ENCODE data around the gene TPGS2.
"Not testable (repeated sequence)": the region's sequence is repeated elsewhere in the genome, so short reads cannot be mapped to it uniquely, and the experiment has no call there.

The TPGS2 gene

GRCh38 chr18:36819621-36820020, 9.2 kb downstream of the TPGS2 start:
- DNase-seq = no peak

DNA sequence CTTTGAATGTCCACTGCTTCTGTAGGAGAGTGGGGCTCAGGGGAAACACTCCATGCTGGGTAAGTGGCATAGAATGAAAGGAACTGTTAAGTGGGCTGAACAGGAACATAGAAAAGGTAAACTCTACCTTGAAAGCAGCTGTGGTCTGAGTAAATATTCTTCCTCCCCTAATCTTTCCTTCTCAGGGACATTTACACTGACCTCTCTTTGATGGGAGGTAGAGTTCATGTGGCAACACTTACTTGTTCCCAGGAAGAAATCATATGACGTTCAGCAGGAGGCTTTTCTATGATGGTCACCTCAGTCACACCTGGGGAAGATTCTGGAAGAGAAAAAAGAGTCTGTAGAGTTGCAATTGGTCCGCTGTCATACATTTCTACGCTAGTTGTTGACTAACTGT, 10.2 kb downstream of the TPGS2 start:
- DNase-seq = no peak

GRCh38 chr18:36817039-36817438, 11.8 kb downstream of the TPGS2 start:
- no peak for DNase-seq

- DNase-seq = not testable (repeated sequence)
Observed at GRCh38 chr18:36816096-36816495, 12.7 kb downstream of the TPGS2 start.

GRCh38 chr18:36814994-36815393, 13.8 kb downstream of the TPGS2 start:
- no peak for DNase-seq

DNA sequence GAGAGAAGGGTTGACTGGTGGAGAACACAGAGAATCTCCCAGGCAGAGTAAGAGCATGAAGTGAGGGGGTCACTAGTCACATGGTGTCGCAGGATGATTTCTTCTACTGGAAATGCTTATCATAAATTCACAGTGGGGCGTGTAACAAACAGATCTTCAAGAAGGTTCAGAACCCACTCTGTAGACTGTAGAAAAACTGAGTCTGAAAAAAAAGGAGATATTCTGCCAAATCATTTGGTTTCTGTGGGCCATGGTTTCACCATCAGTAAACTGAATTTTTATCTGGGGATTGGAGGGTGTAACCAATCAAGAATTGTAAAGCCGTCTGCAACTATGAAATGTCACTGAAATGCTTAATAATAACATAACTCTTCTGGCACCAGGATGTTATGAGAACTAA, 15.0 kb downstream of the TPGS2 start:
- DNase-seq = no peak

DNA sequence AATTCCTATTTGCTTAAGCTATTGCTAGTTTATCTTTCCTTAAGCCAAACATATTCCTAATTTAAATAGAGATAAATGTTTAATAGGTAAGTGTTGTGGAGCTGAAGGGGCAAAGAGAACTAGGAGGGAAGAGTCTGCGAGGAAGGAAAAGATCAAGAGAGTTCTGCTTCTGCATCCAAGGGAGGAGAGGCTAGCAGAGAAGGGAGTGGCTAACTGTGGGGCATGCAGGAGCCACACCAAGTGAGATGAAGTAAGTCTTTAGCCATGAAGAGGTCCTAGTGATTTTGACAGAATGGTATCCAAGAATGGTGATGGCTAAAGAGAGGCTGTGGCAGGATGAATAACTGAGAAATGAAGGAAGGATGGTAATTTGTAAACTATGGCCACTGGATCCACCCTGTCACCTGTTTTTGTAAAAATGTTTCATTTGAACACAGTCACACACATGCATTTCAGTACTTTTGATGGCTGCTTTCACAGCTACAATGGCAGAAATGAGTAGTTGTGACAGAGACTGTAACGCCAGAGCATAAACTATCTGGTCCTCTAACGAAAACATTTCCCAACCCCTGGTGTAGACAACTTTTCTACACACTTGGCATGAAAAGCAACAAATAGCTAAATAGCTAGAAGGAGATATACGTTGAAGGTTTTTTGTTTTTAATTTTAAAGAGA, 15.6 kb downstream of the TPGS2 start:
- DNase-seq = no peak

DNA sequence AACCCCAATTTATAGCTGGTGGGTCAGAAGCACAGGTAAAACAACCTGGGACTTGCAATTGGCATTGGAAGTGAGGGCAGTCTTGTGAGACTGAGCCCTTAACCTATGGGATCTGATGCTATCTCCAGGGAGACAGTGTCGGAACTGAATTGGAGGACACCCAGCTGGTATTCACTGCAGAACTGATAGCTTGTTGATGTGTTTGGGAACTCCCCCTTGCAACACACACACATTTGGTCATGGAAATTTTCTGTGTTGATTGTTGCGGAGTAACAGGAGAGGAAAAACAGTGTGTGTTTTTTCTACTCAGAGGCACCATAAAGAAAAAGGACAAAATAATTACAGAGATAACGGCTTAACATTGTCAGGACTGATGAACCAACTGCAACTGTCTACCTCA, 16.1 kb downstream of the TPGS2 start:
- no peak for DNase-seq

GRCh38 chr18:36811955-36812354, 16.8 kb downstream of the TPGS2 start:
- no peak for DNase-seq

DNA sequence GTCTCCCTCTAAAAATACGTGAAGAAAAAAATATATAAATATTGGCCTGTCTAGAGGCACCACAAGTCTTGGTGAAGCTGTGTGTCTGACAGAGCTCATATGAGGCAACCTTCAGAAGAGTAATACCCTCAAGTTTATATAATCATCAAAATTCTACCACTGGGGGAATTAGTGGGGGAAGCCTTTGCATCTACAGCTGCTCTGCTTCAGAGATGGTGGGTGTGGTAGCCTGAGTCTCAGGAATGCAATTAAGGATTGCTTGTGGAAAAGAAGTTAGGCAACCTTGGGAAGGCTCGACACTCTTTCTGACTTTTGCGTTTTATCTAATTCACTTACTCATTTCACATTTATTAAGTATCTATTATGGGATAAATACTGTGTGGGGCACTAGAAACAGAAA, 17.4 kb downstream of the TPGS2 start:
- DNase-seq = no peak

DNA sequence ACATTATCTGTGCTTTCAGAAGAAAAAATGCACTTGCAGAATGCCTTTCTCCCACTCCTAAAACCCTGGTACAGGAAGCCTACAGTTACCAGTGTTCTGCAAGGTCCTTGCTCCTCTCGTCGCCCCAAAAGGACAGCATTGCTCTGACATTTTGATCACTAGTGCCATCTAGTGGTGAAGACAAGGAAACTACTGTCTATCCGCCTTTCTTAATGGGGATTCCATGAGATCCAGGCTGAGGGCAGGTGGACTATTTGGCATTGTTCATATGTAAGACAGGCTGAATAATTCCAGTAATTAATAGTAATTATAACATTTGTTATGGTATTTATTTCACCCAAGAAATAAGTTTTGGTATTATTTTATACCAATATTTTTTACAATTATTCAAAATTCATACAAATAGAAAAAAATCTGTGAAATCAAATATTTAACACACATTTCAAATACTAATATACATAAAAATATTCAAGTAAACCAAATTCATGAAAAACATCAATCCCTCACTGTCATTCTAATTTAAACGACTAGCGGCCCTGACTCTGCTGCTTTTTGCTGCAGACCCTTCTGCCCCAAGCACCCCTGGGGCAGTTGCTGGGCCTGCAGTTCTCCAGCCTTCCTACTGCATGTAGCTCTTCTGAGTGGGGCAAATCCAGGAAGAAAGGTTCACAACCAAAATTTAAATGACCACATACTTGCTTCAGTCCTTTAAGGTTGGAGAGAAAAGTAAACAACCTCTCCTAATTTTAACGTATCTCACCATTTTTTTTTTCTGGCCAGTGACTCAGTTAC, 19.0 kb downstream of the TPGS2 start:
- DNase-seq = peak; percentile 69

DNA sequence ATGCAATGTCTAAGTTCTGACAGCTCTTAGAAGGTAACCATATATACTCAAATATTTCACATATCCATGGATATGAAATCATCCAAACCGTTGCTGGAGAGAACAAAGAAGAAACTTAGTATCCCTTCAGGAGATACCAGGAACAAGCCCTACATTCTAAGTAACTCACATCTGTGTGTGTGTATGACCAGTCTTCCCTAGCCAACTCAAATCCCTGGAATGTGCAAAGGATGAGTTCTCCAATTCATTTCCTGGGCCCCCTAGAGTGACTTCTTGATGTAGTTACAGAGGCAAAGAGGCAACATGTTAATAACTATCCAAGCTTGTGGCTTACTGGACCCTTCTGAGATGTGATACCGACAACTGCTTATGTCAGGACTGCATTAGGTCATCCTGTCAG, 20.1 kb downstream of the TPGS2 start:
- no peak for DNase-seq

- DNase-seq = no peak
Observed at GRCh38 chr18:36805105-36805504, 23.7 kb downstream of the TPGS2 start.

GRCh38 chr18:36798738-36799473, 29.9 kb downstream of the TPGS2 start:
- DNase-seq = no peak

GRCh38 chr18:36792634-36793283, 36.0 kb downstream of the TPGS2 start:
- DNase-seq = no peak

DNA sequence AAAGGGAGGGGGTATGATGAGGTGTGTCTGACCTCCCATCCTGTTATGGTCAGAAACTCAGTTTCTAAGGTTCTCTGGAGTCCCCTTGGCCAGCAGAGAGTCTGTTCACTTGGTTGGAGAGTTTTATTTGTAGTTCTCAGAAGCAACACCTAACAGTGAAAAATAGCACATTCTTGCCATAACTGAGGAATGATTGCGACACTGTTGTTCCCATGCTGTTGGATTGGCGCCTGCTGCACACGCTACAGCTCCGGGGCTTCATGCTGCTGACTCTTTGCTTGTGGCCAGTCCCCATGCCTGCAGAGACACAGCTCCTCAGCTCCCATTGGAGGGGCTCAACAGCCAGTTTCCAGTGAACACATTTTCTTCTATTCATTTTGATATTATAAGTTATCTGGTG, 42.1 kb downstream of the TPGS2 start:
- no peak for DNase-seq

GRCh38 chr18:36783792-36784191, 45.0 kb downstream of the TPGS2 start:
- no peak for DNase-seq

DNA sequence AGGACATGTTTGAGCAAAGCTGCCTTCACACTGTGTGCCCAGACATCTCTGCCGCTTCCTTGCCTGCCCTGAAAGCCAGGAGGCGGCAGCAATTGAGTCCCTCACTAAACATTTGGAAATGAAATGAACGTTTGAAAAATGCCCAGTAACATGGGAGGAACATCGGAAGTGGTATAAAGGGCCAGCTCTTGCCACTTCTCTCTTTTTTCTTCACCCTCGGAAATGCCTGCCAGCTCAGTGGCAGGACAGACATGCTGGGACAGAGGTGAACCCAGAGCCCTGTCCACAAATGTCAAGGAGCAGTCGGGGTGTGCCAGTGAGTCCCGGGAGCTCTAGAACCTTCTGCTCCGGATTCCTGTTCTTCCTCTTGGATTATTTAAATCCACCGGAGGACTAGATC, 46.1 kb downstream of the TPGS2 start:
- no peak for DNase-seq

DNA sequence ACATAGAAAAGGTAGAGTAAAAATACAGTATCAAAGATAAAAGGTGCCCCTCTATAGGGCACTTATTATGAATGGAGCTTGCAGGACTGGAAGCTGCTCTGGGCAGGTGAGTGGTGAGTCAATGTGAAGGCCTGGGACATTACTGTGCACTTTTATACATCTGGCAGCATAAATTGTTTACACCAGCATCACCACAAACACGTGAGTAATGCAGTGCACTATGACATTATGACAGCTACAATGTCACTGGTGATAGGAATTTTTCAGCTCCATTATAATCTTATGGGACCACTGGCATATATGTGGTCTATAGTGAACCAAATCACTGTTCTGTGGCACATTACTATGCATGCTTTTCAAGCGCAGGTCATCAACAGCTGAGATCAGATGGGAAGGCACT, 48.1 kb downstream of the TPGS2 start:
- no peak for DNase-seq

DNA sequence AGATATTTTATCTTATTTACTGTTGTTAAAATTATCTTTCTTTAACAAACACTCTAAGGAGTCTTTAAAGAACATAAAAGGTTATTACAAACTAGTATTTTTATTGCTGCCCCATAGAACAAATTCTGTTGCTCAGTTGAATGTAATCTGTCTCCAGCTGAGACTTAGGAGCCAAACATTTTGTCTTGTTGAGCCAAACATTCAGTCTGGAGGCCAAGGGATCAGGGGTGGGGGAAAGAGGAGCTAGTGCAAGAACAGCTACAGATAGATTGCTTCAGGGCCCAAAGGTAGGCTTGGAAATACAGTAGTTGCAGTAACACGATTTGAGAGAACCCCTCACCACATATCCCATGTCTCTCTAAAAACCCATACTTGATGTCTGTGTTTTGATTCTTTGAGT, 51.2 kb downstream of the TPGS2 start:
- DNase-seq = no peak

DNA sequence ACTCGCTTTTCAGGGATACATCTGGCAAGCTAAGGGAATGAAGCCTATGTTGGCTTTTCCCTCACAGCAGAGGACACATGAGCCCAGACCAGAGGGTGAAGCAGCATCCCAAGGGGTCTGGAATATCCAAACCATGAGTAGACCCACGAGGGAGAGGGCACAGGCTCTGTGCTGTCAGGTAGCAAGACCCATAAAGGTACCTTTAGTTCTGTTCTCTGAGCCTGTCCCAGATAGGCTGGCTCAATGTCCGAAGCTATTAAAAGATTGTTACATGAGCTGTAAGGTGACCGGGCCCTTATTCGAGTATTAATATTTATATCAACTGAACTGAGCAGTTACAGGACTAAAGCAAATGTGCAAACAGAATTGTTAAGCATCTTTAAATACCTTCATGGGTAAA, 52.2 kb downstream of the TPGS2 start:
- no peak for DNase-seq

- DNase-seq = no peak
Observed at GRCh38 chr18:36775396-36775795, 53.4 kb downstream of the TPGS2 start.

DNA sequence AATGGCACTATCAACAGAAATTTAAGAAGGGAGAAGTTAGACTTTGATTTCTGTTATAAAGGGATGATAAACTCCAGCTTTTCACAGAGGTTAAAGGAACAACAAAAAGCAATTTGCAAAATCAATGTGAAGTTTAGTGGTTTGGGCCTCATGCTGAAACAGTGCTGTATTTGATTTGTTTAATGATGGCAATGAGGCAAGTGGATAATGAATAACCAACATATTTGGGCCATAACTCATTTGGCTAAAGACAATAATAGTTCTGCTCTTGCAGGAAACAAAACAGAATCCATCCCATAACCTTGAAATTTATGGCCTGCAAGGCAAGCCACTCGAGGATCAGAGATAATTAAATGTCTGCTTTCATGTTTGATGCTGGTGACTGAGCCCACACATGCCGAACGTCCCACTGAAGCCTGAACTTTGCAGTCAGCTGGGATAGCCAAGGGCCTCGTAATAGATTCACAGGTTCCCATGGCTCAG, 56.5 kb downstream of the TPGS2 start:
- no peak for DNase-seq

Measured in CD4-positive, alpha-beta T cell treated with Interleukin-12 subunit alpha and Interleukin-12 subunit beta, for 1 hour (primary cell).